ENCODE data around the gene DPH7.

DPH7 gene

GRCh38 chr9:137547687-137548543 lies 30.8 kb downstream of the DPH7 start:
- H3K4me3 ChIP-seq (replicated peaks; ENCODE audit: low read depth, low read length): no peak overlapping the region
- no peak for TF ChIP-seq CTCF (IDR thresholded peaks at IDR 0.05; ENCODE audit: low read depth, low read length, missing control alignments)
- DNase-seq (ENCODE audit: extremely low read depth, low read depth): no peak

DNA sequence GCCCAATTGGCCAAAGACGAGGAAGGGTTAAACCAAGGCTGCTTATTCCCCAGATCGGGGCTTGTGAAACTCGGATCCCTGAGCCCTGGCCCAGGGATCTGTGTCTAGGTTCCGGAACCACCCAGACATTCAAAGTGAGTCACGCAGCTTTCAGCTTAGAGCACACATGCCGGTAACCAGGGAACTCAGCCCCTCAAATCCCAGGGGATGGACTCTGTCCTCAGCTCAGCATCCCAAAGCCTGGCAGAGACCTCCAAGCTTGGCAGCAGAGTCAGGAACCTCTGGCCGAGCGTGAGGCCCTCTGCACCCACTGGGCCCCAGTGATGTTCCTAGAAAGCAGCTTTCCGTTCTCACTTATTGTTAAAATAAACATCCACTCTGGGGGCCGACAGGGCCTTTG lies 33.6 kb downstream of the DPH7 start:
- no peak overlapping the region for H3K4me3 ChIP-seq (replicated peaks; ENCODE audit: low read depth, low read length)
- TF ChIP-seq CTCF (IDR thresholded peaks at IDR 0.05; ENCODE audit: low read depth, low read length, missing control alignments): no peak
- DNase-seq (ENCODE audit: extremely low read depth, low read depth): no peak

DNA sequence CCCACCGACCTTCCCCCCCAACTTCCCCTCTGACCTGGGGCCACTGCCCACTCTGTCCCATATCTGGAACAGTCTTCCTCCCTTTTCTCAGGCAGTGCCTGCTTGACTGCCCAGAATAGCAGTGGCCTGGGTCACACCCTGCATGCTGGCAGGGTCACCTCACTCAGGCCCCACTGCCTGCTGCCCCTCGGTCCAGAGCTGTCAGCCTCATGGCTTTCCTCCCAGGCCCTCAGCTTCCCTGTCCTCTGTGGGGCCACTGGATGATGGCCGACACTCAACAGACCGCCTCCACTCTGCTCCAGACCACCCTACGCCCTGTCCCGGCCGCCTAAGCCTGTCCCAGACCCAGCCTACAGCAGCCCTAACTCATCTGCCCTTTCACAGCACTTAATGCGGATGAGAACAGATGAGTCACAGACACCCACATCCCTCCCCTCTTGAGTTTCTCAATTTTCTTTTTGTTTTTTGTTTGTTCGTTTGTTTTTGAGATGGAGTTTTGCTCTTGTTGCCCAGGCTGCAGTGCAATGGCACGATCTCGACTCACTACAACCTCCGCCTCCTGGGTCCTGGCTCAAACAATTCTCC lies 34.5 kb downstream of the DPH7 start:
- TF ChIP-seq CTCF (IDR thresholded peaks at IDR 0.05; ENCODE audit: low read depth, low read length, missing control alignments): no peak
- no peak for DNase-seq (ENCODE audit: extremely low read depth, low read depth)
- no peak overlapping the region for H3K4me3 ChIP-seq (replicated peaks; ENCODE audit: low read depth, low read length)

DNA sequence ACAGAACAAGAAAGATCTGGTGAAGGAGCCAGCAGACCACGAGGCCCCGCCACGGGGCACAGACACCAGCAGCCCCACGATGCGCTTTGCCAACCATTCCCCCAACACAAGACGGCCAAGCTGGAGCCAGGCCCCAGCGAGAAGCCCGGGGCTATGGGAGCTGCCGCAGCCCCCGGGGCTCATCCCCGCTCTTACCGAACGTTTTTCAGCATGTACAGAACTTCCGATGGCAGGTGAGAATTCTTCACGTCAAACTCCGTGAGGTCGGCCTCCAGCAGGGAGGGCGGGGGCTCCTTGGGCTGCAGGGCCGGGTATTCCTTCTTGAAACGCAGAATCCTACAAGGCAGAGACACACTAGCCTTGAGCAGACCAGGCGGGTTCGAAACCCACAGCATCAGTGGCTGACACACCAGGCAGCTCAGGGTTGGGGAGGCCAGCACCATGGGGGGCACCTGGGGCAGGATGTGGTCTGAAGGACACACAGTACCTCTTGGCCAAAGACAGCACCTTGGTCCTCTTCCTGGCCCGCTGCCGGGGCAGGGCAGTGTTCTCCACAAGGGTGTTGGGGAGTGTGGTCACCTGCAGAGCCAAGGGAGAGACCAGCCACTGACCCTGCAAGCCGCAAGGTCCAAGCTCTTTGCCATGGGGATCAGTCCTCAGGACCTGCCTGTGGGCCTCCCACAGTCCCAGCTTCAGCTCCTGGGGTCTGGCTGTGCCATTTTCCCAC lies 35.3 kb downstream of the DPH7 start:
- no peak for DNase-seq (ENCODE audit: extremely low read depth, low read depth)
- no peak overlapping the region for H3K4me3 ChIP-seq (replicated peaks; ENCODE audit: low read depth, low read length)
- TF ChIP-seq CTCF (IDR thresholded peaks at IDR 0.05; ENCODE audit: low read depth, low read length, missing control alignments): no peak

GRCh38 chr9:137542486-137542885 lies 36.2 kb downstream of the DPH7 start:
- DNase-seq (ENCODE audit: extremely low read depth, low read depth): no peak
- H3K4me3 ChIP-seq (replicated peaks; ENCODE audit: low read depth, low read length): no peak overlapping the region
- no peak for TF ChIP-seq CTCF (IDR thresholded peaks at IDR 0.05; ENCODE audit: low read depth, low read length, missing control alignments)

GRCh38 chr9:137540536-137540935 lies 38.2 kb downstream of the DPH7 start:
- H3K4me3 ChIP-seq (replicated peaks; ENCODE audit: low read depth, low read length): no peak overlapping the region
- no peak for TF ChIP-seq CTCF (IDR thresholded peaks at IDR 0.05; ENCODE audit: low read depth, low read length, missing control alignments)
- no peak for DNase-seq (ENCODE audit: extremely low read depth, low read depth)
